Astrocyte (in vitro differentiated cells and primary cell): ENCODE measurements around the gene NUMA1. TPM values are rescaled to one million over a fixed set of nuclear protein-coding genes. Genes with fewer than 3 reads are reported as not detected.

Source experiments
- DNase-seq: peaks from one replicate; pipeline ENCODE4 v3.0.0-alpha.2; 2010; ENCODE audit warnings: low read depth
- FAIRE-seq: peaks from 2 replicates; lab custom pipeline; 2011; peaks lifted over from hg19 to GRCh38; lab: Jason Lieb, UNC
- H2AFZ ChIP-seq: 2 replicates; pipeline ENCODE4 v1.6.0; 2012; ENCODE audit warnings: low read depth, low read length, inconsistent platforms
- H3K27ac ChIP-seq: 2 replicates; pipeline ENCODE4 v1.5.1; 2011; ENCODE audit warnings: low read depth, low read length, inconsistent platforms
- H3K27me3 ChIP-seq: 2 replicates; pipeline ENCODE4 v1.6.0; 2011; ENCODE audit warnings: low read length, inconsistent platforms; ENCODE audit not compliant: insufficient read depth
- H3K36me3 ChIP-seq: 2 replicates; pipeline ENCODE4 v1.5.1; 2011; ENCODE audit warnings: low read length, inconsistent platforms; ENCODE audit not compliant: insufficient read depth
- H3K4me1 ChIP-seq: 2 replicates; pipeline ENCODE4 v1.5.1; 2011; ENCODE audit warnings: low read length, inconsistent platforms; ENCODE audit not compliant: insufficient read depth
- H3K4me2 ChIP-seq: 2 replicates; pipeline ENCODE4 v1.6.0; 2012; ENCODE audit warnings: low read length, inconsistent platforms
- H3K4me3 ChIP-seq: 2 replicates; pipeline ENCODE4 v1.5.1; 2011; ENCODE audit warnings: low read depth, mild to moderate bottlenecking, low read length, inconsistent platforms; ENCODE audit not compliant: insufficient read depth
- H3K79me2 ChIP-seq: 2 replicates; pipeline ENCODE4 v1.6.0; 2012; ENCODE audit warnings: mild to moderate bottlenecking, low read length, inconsistent platforms; ENCODE audit not compliant: insufficient read depth
- H3K9ac ChIP-seq: 2 replicates; pipeline ENCODE4 v1.6.0; 2012; ENCODE audit warnings: mild to moderate bottlenecking, low read length, inconsistent platforms
- H3K9me3 ChIP-seq: 2 replicates; pipeline ENCODE4 v1.5.1; 2012; ENCODE audit warnings: low read depth, mild to moderate bottlenecking, low read length, inconsistent platforms; ENCODE audit not compliant: insufficient read depth
- H4K20me1 ChIP-seq: 2 replicates; pipeline ENCODE4 v1.6.0; 2012; ENCODE audit warnings: low read length, inconsistent platforms; ENCODE audit not compliant: insufficient read depth
- H3K27ac Mint-ChIP-seq: one replicate; pipeline ENCODE4 v1.8.0; 2021; ENCODE audit warnings: mild to moderate bottlenecking, mixed read lengths; ENCODE audit not compliant: unreplicated experiment
- H3K27me3 Mint-ChIP-seq: one replicate; pipeline ENCODE4 v1.8.0; 2021; ENCODE audit warnings: low read depth, mixed read lengths; ENCODE audit not compliant: unreplicated experiment
- H3K36me3 Mint-ChIP-seq: one replicate; pipeline ENCODE4 v1.8.0; 2021; ENCODE audit warnings: low read depth, mixed read lengths; ENCODE audit not compliant: unreplicated experiment
- H3K4me1 Mint-ChIP-seq: one replicate; pipeline ENCODE4 v1.8.0; 2021; ENCODE audit warnings: low read depth, mixed read lengths; ENCODE audit not compliant: unreplicated experiment
- H3K4me3 Mint-ChIP-seq: one replicate; pipeline ENCODE4 v1.8.0; 2021; ENCODE audit warnings: mild to moderate bottlenecking, moderate library complexity, mixed read lengths; ENCODE audit not compliant: unreplicated experiment
- H3K9me3 Mint-ChIP-seq: one replicate; pipeline ENCODE4 v1.8.0; 2021; ENCODE audit warnings: mild to moderate bottlenecking, mixed read lengths; ENCODE audit not compliant: unreplicated experiment
- EZH2 ChIP-seq: IDR thresholded peaks from 2 replicates; pipeline ENCODE4 v1.6.1; 2012; ENCODE audit warnings: mild to moderate bottlenecking, low read length, inconsistent platforms; ENCODE audit not compliant: insufficient read depth
- total RNA-seq: library from RNA; stranded (reverse); gene quantifications from 2 replicates; pipeline ENCODE4 v1.2.1, GENCODE V29; 2021
- TF ChIP-seq, protein P1 (sequence below): IDR thresholded peaks from 2 replicates; pipeline ENCODE4 v1.5.1; 2011; ENCODE audit warnings: low read depth, mild to moderate bottlenecking, inconsistent platforms, low read length, moderate library complexity; ENCODE audit not compliant: insufficient read depth

The NUMA1 gene
- total RNA-seq, 1 donor from 2014 or later: 111 TPM

DNA sequence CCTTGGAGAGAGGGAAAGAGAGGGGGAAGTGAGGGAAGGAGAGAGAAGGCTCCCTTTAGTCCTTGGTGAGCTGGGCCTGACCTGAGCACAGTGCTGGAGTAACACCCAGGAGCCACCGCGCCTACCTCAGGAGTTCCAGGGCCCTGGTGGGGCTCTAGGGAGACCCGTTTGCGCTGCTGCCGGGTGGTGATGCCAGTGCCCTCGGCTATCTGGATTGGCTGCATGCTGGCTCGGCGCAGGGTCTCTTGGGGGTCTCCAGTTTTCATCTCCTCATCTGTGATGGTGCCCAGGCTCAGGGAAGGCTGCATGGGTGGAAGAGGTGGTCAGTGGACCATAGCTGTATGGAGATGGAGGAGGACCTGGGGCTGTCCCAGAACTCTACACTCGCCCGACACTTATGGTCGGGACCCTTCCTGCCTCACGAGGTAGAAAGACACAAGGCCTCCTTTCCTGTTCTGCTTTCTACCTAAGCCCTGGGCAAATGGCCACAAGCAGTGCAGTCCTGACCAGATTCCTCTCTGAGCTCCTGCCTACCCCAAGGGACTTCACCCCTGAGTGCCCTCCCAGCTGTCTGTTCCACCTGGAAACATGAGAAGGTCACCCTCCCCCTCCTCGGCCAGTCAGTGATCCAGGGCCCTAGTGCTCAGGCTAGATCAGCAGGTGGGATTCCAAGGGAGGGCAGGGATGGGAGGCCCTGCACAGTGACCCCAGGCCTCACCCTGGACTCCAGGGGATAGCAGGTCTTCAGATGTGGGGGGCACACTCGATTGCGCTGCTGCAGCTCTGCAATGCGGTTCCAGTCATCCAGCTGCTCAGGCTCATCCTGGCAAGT lies 75.6 kb downstream of the NUMA1 start:
- Histone ChIP-seq H4K20me1 (peaks cover 82% of the 10 kb centered on the region), H3K4me2 (no peak overlapping the region), H3K4me3 (no peak overlapping the region), H3K4me1 (no peaks in the 10 kb centered on the region), H2AFZ (no peak overlapping the region), H3K27ac (no peak overlapping the region), H3K79me2 (peaks cover 3% of the 10 kb centered on the region), H3K36me3 (peaks cover 68% of the 10 kb centered on the region), H3K9ac (no peak overlapping the region), H3K27me3 (no peaks in the 10 kb centered on the region), H3K9me3 (no peaks in the 10 kb centered on the region)
- DNase-seq (no peak), FAIRE-seq (no peak)
- no peak overlapping the region for H3K4me3 Mint-ChIP-seq
- no peaks in the 10 kb centered on the region for H3K27me3 Mint-ChIP-seq
- H3K36me3 Mint-ChIP-seq: peaks cover 30% of the 10 kb centered on the region
- no peak overlapping the region for H3K27ac Mint-ChIP-seq
- H3K9me3 Mint-ChIP-seq: no peaks in the 10 kb centered on the region
- TF ChIP-seq EZH2: no peak
- TF ChIP-seq, protein P1, sequence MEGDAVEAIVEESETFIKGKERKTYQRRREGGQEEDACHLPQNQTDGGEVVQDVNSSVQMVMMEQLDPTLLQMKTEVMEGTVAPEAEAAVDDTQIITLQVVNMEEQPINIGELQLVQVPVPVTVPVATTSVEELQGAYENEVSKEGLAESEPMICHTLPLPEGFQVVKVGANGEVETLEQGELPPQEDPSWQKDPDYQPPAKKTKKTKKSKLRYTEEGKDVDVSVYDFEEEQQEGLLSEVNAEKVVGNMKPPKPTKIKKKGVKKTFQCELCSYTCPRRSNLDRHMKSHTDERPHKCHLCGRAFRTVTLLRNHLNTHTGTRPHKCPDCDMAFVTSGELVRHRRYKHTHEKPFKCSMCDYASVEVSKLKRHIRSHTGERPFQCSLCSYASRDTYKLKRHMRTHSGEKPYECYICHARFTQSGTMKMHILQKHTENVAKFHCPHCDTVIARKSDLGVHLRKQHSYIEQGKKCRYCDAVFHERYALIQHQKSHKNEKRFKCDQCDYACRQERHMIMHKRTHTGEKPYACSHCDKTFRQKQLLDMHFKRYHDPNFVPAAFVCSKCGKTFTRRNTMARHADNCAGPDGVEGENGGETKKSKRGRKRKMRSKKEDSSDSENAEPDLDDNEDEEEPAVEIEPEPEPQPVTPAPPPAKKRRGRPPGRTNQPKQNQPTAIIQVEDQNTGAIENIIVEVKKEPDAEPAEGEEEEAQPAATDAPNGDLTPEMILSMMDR: no peak
- H3K4me1 Mint-ChIP-seq: peaks cover 6% of the 10 kb centered on the region

GRCh38 chr11:72003776-72004171 lies 76.6 kb downstream of the NUMA1 start:
- H4K20me1 ChIP-seq: peaks cover 84% of the 10 kb centered on the region
- Mint-ChIP-seq H3K27ac (no peak overlapping the region), H3K9me3 (no peaks in the 10 kb centered on the region), H3K4me1 (peaks cover 16% of the 10 kb centered on the region), H3K27me3 (no peaks in the 10 kb centered on the region), H3K4me3 (no peak overlapping the region), H3K36me3 (peaks cover 39% of the 10 kb centered on the region)
- H3K4me2 ChIP-seq: no peak overlapping the region
- H3K9me3 ChIP-seq: no peaks in the 10 kb centered on the region
- FAIRE-seq (no peak), DNase-seq (no peak)
- H3K4me3 ChIP-seq: no peak overlapping the region
- no peak overlapping the region for H3K9ac ChIP-seq
- no peak overlapping the region for H2AFZ ChIP-seq
- peaks cover 64% of the 10 kb centered on the region for H3K36me3 ChIP-seq
- H3K79me2 ChIP-seq: no peaks in the 10 kb centered on the region
- no peaks in the 10 kb centered on the region for H3K4me1 ChIP-seq
- H3K27me3 ChIP-seq: no peaks in the 10 kb centered on the region
- H3K27ac ChIP-seq: no peak overlapping the region
- TF ChIP-seq EZH2: no peak
- TF ChIP-seq, protein P1: no peak
